NT2/D1 (cell line): ENCODE results near the gene FABP6.
"Not testable (repeated sequence)": the region's sequence is repeated elsewhere in the genome, so short reads cannot be mapped to it uniquely, and the experiment has no call there.

Experiments
- DNase-seq: peaks from one replicate; pipeline ENCODE4 v3.0.0-alpha.2; 2011; ENCODE audit warnings: low read depth, low spot score
- H3K27me3 ChIP-seq: 2 replicates; pipeline ENCODE4 v1.6.0; 2011; ENCODE audit warnings: mild to moderate bottlenecking; ENCODE audit not compliant: insufficient read length, insufficient read depth
- H3K36me3 ChIP-seq: 2 replicates; pipeline ENCODE4 v1.6.1; 2011; ENCODE audit warnings: mild to moderate bottlenecking, low read length, mixed read lengths; ENCODE audit not compliant: insufficient read depth, insufficient read length
- H3K4me1 ChIP-seq: 2 replicates; pipeline ENCODE4 v1.5.1; 2011; ENCODE audit not compliant: insufficient read depth, insufficient read length
- H3K4me3 ChIP-seq: 2 replicates; pipeline ENCODE4 v1.5.1; 2011; ENCODE audit warnings: low read depth; ENCODE audit not compliant: insufficient read length
- H3K9ac ChIP-seq: 2 replicates; pipeline ENCODE4 v1.6.0; 2011; ENCODE audit warnings: low read depth; ENCODE audit not compliant: insufficient read length
- H3K9me3 ChIP-seq: 2 replicates; pipeline ENCODE4 v1.5.1; 2011; ENCODE audit warnings: mild to moderate bottlenecking, low read length; ENCODE audit not compliant: insufficient read depth
- SUZ12 ChIP-seq: IDR thresholded peaks from 2 replicates; pipeline ENCODE4 v1.6.1; 2011; ENCODE audit not compliant: insufficient read length, insufficient read depth; ENCODE audit errors: extremely low read depth
- YY1 ChIP-seq: IDR thresholded peaks from 2 replicates; pipeline ENCODE4 v1.6.1; 2011; ENCODE audit not compliant: insufficient read length, insufficient read depth
- ZNF274 ChIP-seq: IDR thresholded peaks from 2 replicates; pipeline ENCODE4 v1.6.1; 2011; ENCODE audit warnings: mild to moderate bottlenecking, low read depth, low read length

The FABP6 gene

DNA sequence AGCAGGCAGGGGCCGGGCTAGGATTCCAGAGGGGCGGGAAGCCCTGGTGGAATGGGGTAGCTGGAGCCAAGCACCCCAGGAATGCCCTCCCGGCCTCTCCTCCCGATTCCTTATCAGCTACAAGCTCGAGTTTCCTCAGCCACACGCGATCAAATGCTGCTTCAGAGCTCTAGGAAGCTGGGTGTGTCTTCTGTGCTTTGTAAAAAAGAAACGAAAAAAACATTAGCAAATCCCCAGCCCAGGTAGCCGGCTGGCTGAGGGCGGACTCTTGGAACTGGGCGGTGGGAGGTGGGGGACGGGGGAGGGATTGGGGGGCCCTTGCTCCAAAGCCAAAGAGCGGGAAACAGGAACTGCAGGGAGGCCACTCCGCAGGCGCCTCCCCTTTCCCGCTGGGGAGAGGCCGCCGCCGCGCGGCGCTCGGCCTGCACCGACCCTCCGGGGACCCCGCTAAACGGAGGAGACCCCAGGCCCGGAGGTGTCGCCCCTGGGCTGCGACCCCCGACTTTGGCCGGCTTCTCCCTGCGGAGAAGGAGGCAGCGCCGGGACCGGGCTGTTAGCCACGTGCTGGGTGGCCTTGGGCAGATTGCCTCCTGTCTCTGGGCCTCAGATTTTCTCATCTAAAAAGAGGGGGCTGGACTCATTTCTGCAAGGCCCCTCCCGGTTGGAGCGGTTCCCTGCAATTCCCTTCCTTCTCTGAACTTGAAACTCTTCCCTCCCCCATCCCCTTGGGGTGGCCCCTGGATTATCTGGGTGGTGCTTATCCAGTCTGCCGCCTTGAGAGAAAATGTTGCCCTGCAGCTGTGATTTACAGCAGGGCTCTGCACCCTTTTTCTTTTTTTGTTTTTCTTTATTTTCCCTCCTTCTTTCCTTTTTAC, 40.9 kb upstream of the FABP6 start:
- Histone ChIP-seq H3K9ac (peak overlapping the region; percentile 42), H3K4me1 (no peaks in the 10 kb centered on the region), H3K36me3 (no peaks in the 10 kb centered on the region), H3K4me3 (no peak overlapping the region), H3K9me3 (peaks cover 20% of the 10 kb centered on the region), H3K27me3 (no peaks in the 10 kb centered on the region)
- TF ChIP-seq YY1 (no peak), SUZ12 (no peak), ZNF274 (no peak)
- DNase-seq: peak; percentile 66

DNA sequence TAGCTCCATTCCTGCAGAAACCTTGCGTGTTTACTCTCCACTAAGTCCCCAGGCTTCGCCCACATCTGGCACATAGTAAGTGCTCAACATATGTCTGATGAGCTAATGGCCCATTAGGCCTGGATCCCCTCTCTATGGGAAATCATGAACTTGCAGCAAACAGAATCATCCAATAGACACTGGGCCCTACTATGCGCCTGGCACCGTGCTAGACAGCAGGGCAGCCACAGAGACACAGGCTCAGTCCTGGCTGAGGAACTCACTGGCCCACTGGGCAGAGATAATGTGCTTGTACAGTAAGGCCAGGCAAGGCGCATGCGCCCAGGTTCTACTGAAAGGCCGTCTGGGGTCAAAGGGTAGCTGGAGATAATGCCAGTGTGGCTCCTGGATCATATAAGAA, 36.9 kb upstream of the FABP6 start:
- no peak for DNase-seq
- H3K4me3 ChIP-seq: no peak overlapping the region
- H3K9me3 ChIP-seq: no peaks in the 10 kb centered on the region
- H3K4me1 ChIP-seq: no peaks in the 10 kb centered on the region
- no peak overlapping the region for H3K9ac ChIP-seq
- H3K27me3 ChIP-seq: no peaks in the 10 kb centered on the region
- H3K36me3 ChIP-seq: no peaks in the 10 kb centered on the region
- TF ChIP-seq SUZ12 (no peak), YY1 (no peak), ZNF274 (no peak)

- not testable (repeated sequence) for H3K4me3 ChIP-seq, H3K4me1 ChIP-seq
Observed at GRCh38 chr5:160193076-160193475, 36.2 kb upstream of the FABP6 start.

DNA sequence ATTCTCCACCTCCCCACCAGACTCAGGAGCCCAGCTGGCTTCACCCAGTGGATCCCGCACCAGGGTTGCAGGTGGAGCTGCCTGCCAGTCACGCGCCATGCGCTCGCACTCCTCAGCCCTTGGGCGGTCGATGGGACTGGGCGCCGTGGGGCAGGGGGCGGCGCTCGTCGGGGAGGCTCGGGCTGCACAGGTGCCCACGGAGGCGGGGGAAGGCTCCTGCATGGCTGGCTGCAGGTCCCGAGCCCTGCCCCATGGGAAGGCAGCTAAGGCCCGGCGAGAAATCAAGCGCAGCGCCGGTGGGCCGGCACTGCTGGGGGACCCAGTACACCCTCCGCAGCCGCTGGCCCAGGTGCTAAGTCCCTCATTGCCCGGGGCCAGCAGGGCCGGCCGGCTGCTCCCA, 35.5 kb upstream of the FABP6 start:
- H3K9ac ChIP-seq, H3K27me3 ChIP-seq, H3K9me3 ChIP-seq, DNase-seq, H3K4me3 ChIP-seq, H3K36me3 ChIP-seq, H3K4me1 ChIP-seq: not testable (repeated sequence)

More at GRCh38 chr5:160193076-160193475, 36.2 kb upstream of the FABP6 start:
- not testable (repeated sequence) for H3K27me3 ChIP-seq, H3K9me3 ChIP-seq, DNase-seq, H3K9ac ChIP-seq, H3K36me3 ChIP-seq

GRCh38 chr5:160197341-160198144, 31.8 kb upstream of the FABP6 start:
- no peaks in the 10 kb centered on the region for H3K27me3 ChIP-seq
- peaks cover 9% of the 10 kb centered on the region for H3K4me1 ChIP-seq
- no peak for DNase-seq
- H3K4me3 ChIP-seq: no peak overlapping the region
- H3K9me3 ChIP-seq: no peaks in the 10 kb centered on the region
- H3K36me3 ChIP-seq: no peaks in the 10 kb centered on the region
- no peak for TF ChIP-seq YY1
- no peak for TF ChIP-seq SUZ12
- TF ChIP-seq ZNF274: no peak
- H3K9ac ChIP-seq: no peak overlapping the region

GRCh38 chr5:160198146-160198545, 31.2 kb upstream of the FABP6 start:
- TF ChIP-seq YY1: no peak
- TF ChIP-seq SUZ12: no peak
- no peak for TF ChIP-seq ZNF274
- H3K9ac ChIP-seq: no peak overlapping the region
- H3K4me3 ChIP-seq: no peak overlapping the region
- H3K36me3 ChIP-seq: no peaks in the 10 kb centered on the region
- no peaks in the 10 kb centered on the region for H3K9me3 ChIP-seq
- no peak for DNase-seq
- H3K27me3 ChIP-seq: no peaks in the 10 kb centered on the region
- peaks cover 9% of the 10 kb centered on the region for H3K4me1 ChIP-seq

GRCh38 chr5:160198841-160199409, 30.4 kb upstream of the FABP6 start:
- H3K36me3 ChIP-seq: no peaks in the 10 kb centered on the region
- H3K9ac ChIP-seq: no peak overlapping the region
- peak overlapping the region; percentile 26 for H3K4me3 ChIP-seq
- no peaks in the 10 kb centered on the region for H3K27me3 ChIP-seq
- TF ChIP-seq YY1: no peak
- TF ChIP-seq ZNF274: no peak
- no peak for TF ChIP-seq SUZ12
- no peak for DNase-seq
- H3K4me1 ChIP-seq: peaks cover 9% of the 10 kb centered on the region
- no peaks in the 10 kb centered on the region for H3K9me3 ChIP-seq
